Right renal pelvis (tissue), 4 donors: Measurements from ENCODE around the gene MEP1A. TPM values are rescaled to one million over a fixed set of nuclear protein-coding genes. Genes with fewer than 3 reads are reported as not detected.

Experiments
- polyA plus RNA-seq, 4 donors: library from polyadenylated mRNA; unstranded; fragments of 120-200 nt; gene quantifications; one replicate each; pipeline ENCODE4 v1.2.1, GENCODE V29; 2013; ENCODE audit not compliant: insufficient read length in 4 of 4

Gene MEP1A
- polyA plus RNA-seq, 4 donors: 0.03 TPM; not detected in 3

Other genes with a start within 250 kb of the MEP1A start
- 10 to 100 TPM in 1 of 4 donors, 1 to 10 TPM in 3; 7.4 to 10.2 (median 8.9) TPM for gene CYP39A1, start 140.6 kb upstream of the MEP1A start, polyA plus RNA-seq
- gene SLC25A27, start 140.4 kb upstream of the MEP1A start, polyA plus RNA-seq: 10 to 100 TPM; 32.1 to 41.8 (median 34.0) TPM
- gene TDRD6, start 105.5 kb upstream of the MEP1A start, polyA plus RNA-seq: 1 to 10 TPM in 3 of 4 donors, under 1 TPM in 1; 0.90 to 4.9 (median 1.7) TPM
- gene PLA2G7, start 58.0 kb upstream of the MEP1A start, polyA plus RNA-seq: 1 to 10 TPM; 2.6 to 3.1 (median 3.1) TPM
- gene ANKRD66, start 46.5 kb upstream of the MEP1A start, polyA plus RNA-seq: not detected
- 10 to 100 TPM; 24.3 to 36.7 (median 33.6) TPM for gene ADGRF5, start 128.5 kb downstream of the MEP1A start, polyA plus RNA-seq
- 10 to 100 TPM; 40.2 to 61.3 (median 42.6) TPM for gene ADGRF1, start 248.9 kb downstream of the MEP1A start, polyA plus RNA-seq